ENCODE measurements around the gene ELAPOR2.

GRCh38 chr7:87060288-87060537 is 759 bp upstream of the ELAPOR2 start:
- TF ChIP-seq CTCF (IDR thresholded peaks at IDR 0.05; ENCODE audit: insufficient read depth, low read length), result no peak
- no peak for TF ChIP-seq REST (IDR thresholded peaks at IDR 0.05; ENCODE audit: insufficient replicate concordance, low read depth)
